PFSK-1 (cell line): Measurements from ENCODE around the gene ADARB1.

ENCODE experiments used
- FOXP2 ChIP-seq: optimal IDR thresholded peaks from 2 replicates; pipeline ENCODE3; 2011; ENCODE audit warnings: borderline replicate concordance, control low read depth, inconsistent platforms; ENCODE audit not compliant: insufficient read depth; ENCODE audit errors: extremely low read length, extremely low read depth
- POLR2AphosphoS5 ChIP-seq: IDR thresholded peaks from 2 replicates; pipeline ENCODE4 v1.6.1; 2012; ENCODE audit warnings: low read depth, mild to moderate bottlenecking, control low read depth, low read length, moderate library complexity
- SIN3A ChIP-seq: IDR thresholded peaks from 2 replicates; pipeline ENCODE4 v1.6.1; 2012; ENCODE audit warnings: mild to moderate bottlenecking, low read length, moderate library complexity, borderline replicate concordance; ENCODE audit not compliant: insufficient read depth
- TAF1 ChIP-seq: IDR thresholded peaks from 2 replicates; pipeline ENCODE4 v1.6.1; 2012; ENCODE audit warnings: low read length, control low read depth, borderline replicate concordance; ENCODE audit not compliant: insufficient read depth
- TF ChIP-seq, protein P1 (sequence below), 2 experiments: IDR thresholded peaks; 2 replicates each; pipeline versions ENCODE4 v1.6.1 to v1.8.0; 2011 to 2012; ENCODE audit warnings: low read depth in 2 of 2, low read length in 2 of 2, control low read depth in 1 of 2, inconsistent platforms in 1 of 2, mild to moderate bottlenecking in 1 of 2, moderate library complexity in 1 of 2; ENCODE audit not compliant: insufficient read depth in 1 of 2

Gene ADARB1

DNA sequence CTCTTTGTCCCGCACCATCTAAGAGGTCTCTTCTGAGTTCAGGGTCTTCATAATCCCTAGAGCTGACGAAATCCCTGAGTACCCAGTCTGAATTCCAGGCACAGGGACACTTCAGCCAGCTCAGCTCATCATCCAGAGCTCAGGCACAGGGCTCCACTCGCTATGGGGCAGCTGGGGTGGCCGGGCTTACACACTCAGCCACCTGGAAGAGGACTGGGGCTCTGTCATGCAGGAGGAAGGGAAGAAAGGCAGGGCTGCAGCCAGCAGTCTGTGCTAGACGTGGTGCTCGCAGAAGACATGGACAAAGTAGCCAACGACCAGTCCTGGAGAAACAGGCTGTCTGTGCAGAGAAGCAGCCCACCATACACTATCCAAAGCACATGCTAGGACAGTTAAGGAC, 124.8 kb downstream of the ADARB1 start:
- no peak for TF ChIP-seq FOXP2
- no peak for TF ChIP-seq SIN3A
- TF ChIP-seq TAF1 = no peak
- no peak for TF ChIP-seq POLR2AphosphoS5

DNA sequence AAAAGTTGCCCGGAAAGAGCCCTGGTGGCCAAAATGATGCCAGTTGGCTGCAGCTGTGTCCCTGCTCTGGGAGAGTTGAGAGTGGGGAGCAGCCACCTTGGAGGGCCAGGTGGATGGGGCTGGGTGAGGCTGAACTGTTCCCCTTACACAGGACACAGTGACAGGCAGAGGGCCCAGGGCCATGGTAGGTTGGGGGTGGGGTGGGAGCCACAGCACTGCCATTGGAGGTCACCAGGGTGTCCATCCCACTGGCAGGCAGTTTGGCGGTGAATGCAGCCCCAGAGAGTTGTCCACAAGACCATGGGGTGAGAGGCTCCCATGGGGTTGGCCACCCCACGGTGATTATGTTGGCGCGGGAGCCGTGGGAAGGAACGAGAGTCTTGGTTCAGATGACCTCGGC, 125.7 kb downstream of the ADARB1 start:
- TF ChIP-seq TAF1 (no peak), FOXP2 (no peak), SIN3A (no peak), POLR2AphosphoS5 (no peak)
- TF ChIP-seq, protein P1, sequence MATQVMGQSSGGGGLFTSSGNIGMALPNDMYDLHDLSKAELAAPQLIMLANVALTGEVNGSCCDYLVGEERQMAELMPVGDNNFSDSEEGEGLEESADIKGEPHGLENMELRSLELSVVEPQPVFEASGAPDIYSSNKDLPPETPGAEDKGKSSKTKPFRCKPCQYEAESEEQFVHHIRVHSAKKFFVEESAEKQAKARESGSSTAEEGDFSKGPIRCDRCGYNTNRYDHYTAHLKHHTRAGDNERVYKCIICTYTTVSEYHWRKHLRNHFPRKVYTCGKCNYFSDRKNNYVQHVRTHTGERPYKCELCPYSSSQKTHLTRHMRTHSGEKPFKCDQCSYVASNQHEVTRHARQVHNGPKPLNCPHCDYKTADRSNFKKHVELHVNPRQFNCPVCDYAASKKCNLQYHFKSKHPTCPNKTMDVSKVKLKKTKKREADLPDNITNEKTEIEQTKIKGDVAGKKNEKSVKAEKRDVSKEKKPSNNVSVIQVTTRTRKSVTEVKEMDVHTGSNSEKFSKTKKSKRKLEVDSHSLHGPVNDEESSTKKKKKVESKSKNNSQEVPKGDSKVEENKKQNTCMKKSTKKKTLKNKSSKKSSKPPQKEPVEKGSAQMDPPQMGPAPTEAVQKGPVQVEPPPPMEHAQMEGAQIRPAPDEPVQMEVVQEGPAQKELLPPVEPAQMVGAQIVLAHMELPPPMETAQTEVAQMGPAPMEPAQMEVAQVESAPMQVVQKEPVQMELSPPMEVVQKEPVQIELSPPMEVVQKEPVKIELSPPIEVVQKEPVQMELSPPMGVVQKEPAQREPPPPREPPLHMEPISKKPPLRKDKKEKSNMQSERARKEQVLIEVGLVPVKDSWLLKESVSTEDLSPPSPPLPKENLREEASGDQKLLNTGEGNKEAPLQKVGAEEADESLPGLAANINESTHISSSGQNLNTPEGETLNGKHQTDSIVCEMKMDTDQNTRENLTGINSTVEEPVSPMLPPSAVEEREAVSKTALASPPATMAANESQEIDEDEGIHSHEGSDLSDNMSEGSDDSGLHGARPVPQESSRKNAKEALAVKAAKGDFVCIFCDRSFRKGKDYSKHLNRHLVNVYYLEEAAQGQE (IDR thresholded peaks at IDR 0.05; ENCODE audit: insufficient read depth in 1 of 2, low read depth in 2 of 2, low read length in 2 of 2) = no peak

DNA sequence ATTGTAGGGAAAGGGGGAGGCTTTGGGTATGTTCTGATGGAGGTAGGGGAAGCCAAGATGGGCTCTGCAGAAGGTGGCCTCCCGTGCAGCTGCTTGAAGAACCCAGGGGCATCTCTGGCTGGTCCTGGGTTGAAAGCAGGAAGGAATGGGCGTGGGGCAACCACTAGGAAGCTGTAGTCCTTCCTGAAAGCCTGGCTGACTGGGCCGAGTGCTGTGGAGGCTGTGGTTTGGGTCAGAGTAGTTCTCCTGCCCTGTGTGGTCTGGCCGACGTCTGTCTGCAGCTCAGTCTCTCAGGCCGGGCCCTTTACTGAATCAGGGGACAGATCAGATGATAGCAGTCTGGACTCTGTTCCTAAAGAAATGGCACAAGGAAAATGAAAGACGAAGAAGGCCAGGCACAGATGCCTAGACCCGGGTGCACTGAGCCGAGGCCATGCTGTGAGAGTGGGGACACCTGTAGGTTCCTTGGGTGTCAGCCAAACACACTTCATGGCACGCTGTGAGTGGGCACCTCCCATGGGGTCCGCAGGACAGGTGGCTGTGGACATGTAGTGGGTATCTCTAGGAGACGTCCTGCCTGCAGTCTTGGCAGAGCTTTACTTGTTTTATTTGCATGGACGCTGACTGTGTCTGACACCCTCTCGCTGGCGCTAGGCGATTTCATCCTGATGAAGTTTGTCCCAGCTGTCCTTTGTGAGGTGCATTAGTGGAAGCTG, 126.4 kb downstream of the ADARB1 start:
- TF ChIP-seq TAF1 (no peak), SIN3A (no peak), POLR2AphosphoS5 (no peak), FOXP2 (no peak)
- TF ChIP-seq, protein P1 (IDR thresholded peaks at IDR 0.05; ENCODE audit: insufficient read depth in 1 of 2, low read depth in 2 of 2, low read length in 2 of 2) = no peak

DNA sequence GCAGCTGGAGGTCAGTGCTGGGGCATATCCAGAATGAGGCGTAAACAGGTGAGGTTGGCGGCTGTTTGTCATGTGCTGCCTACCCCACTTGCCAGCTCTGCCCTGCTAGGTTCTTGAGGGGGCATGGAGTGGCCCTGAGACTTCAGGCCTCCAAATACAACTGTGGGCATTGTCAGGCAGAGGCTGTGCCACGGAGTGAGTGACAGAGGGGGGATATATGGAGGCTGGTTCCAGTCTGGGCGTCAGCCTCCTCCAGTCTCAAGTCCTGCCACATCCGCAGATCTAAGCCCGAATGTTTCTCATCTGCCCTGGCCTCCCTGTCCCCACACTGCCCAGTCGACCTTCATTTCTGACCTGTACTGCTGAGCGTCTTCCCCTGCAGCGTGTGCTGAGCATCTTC, 128.0 kb downstream of the ADARB1 start:
- TF ChIP-seq SIN3A (no peak), POLR2AphosphoS5 (no peak), TAF1 (no peak), FOXP2 (no peak)
- TF ChIP-seq, protein P1 (IDR thresholded peaks at IDR 0.05; ENCODE audit: insufficient read depth in 1 of 2, low read depth in 2 of 2, low read length in 2 of 2) = no peak

DNA sequence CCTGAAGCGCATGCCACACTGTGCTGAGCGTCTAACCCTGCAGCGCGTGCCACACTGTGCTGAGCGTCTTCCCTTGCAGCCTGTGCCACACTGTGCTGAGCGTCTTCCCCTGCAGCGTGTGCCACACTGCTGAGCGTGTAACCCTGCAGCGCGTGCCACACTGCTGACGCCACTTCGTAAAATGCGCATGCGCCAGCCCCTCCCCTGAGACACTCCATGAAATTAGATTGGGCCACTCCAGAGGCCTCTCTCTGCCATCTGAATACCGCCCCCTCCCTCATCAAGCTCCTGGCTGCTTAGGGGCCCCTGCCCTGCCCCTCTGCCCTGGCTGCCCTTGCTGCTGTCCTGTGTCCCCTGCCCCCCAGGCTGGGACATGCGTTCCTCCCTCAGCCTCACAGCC, 128.5 kb downstream of the ADARB1 start:
- no peak for TF ChIP-seq SIN3A

DNA sequence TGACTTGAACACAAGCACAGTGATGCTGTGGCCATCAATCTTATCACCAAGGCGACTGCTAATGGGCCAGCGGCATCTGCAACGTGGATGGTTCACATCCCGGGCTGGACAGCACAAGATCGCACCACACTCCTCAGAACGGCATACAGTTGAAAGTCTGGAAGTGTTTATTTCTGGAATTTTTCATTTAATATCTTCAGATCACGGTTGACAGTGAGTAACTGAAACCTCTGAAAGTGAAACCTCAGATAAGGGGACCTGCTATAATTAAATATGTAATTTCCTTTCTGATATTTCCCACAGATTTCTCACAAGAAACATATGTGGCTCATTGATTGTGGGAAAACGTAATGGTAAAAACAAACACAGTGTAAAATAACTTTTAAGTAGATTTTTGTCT, 129.6 kb downstream of the ADARB1 start:
- TF ChIP-seq TAF1 (no peak), SIN3A (no peak), POLR2AphosphoS5 (no peak), FOXP2 (no peak)
- TF ChIP-seq, protein P1 (IDR thresholded peaks at IDR 0.05; ENCODE audit: insufficient read depth in 1 of 2, low read depth in 2 of 2, low read length in 2 of 2) = no peak
